Measurements from ENCODE around the gene CLDN19. TPM values are rescaled to one million over a fixed set of nuclear protein-coding genes. Genes with fewer than 3 reads are reported as not detected.

The CLDN19 gene
- total and polyA plus RNA-seq, 12 donors = 0.06 TPM; not detected in 11

DNA sequence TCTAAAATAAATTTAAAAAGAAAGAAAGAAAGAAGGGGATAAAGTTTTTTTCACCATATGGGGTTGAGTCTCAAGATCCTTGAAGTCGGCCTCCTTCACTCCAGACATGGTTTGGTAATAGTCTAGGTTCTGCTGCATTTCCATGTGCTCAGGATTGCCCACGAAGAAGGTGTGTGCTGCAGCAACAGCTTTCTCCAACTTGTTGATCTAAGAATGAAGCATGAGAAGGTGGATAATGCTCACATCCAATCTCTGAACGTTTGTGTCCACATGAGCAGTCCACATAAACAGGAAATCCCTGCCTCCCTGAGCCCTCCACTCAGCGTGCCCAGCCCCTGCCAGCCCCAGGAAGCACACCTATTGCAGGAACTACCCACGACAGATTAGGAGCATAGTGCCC is 22.2 kb upstream of the CLDN19 start:
- peaks cover 2 to 28% (median 20%) of the 10 kb centered on the region in 9 donors for H3K4me1 ChIP-seq
- no peak overlapping the region for H3K27ac ChIP-seq
- H3K4me3 ChIP-seq = no peak overlapping the region
- 65 to 68% methylated on average over 5 of the region's 5 CpGs for WGBS, 2 donors
- H3K9me3 ChIP-seq = no peaks in the 10 kb centered on the region
- TF ChIP-seq, protein P1, sequence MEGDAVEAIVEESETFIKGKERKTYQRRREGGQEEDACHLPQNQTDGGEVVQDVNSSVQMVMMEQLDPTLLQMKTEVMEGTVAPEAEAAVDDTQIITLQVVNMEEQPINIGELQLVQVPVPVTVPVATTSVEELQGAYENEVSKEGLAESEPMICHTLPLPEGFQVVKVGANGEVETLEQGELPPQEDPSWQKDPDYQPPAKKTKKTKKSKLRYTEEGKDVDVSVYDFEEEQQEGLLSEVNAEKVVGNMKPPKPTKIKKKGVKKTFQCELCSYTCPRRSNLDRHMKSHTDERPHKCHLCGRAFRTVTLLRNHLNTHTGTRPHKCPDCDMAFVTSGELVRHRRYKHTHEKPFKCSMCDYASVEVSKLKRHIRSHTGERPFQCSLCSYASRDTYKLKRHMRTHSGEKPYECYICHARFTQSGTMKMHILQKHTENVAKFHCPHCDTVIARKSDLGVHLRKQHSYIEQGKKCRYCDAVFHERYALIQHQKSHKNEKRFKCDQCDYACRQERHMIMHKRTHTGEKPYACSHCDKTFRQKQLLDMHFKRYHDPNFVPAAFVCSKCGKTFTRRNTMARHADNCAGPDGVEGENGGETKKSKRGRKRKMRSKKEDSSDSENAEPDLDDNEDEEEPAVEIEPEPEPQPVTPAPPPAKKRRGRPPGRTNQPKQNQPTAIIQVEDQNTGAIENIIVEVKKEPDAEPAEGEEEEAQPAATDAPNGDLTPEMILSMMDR (IDR thresholded peaks at IDR 0.05) = no peak
- peaks cover 0 to 56% (median 25%) of the 10 kb centered on the region in 9 donors for H3K36me3 ChIP-seq
- no peaks in the 10 kb centered on the region for H3K27me3 ChIP-seq
- DNase-seq (no peak), ATAC-seq (no peak)
- intact Hi-C loops (cut with DNase I) = loop anchor here in 1 of 10 donors (10.0 kb wide), 1 partner anchor 163 kb away; no protein-coding TSS in a partner anchor

DNA sequence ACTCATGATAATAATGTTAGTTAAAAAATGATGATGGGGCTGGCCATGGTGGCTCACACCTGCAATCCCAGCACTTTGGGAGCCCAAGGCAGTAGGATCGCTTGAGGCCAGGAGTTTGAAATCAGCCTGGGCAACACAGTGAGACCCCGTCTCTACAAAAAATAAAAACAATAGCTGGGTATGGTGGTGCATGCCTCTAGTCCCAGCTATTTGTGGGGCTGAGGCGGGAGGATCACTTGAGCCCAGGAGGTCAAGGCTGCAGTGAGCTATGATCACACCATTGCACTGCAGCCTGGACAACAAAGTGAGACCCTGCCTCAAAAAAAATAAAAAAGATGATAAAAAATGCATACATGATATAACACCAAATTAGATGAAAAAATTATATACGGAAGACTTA is 21.5 kb upstream of the CLDN19 start:
- TF ChIP-seq, protein P1 (IDR thresholded peaks at IDR 0.05) = no peak
- H3K27me3 ChIP-seq = no peaks in the 10 kb centered on the region
- no peaks in the 10 kb centered on the region for H3K9me3 ChIP-seq
- no peak for DNase-seq
- WGBS, 2 donors = 94% methylated on average over 4 of the region's 4 CpGs
- peaks cover 0 to 63% (median 25%) of the 10 kb centered on the region in 9 donors for H3K36me3 ChIP-seq
- H3K4me3 ChIP-seq = no peak overlapping the region
- peaks cover 2 to 31% (median 20%) of the 10 kb centered on the region in 9 donors for H3K4me1 ChIP-seq
- H3K27ac ChIP-seq = no peak overlapping the region
- intact Hi-C loops (cut with DNase I) = loop anchor here in 1 of 10 donors (10.0 kb wide), 1 partner anchor 163 kb away; no protein-coding TSS in a partner anchor
- no peak for ATAC-seq

DNA sequence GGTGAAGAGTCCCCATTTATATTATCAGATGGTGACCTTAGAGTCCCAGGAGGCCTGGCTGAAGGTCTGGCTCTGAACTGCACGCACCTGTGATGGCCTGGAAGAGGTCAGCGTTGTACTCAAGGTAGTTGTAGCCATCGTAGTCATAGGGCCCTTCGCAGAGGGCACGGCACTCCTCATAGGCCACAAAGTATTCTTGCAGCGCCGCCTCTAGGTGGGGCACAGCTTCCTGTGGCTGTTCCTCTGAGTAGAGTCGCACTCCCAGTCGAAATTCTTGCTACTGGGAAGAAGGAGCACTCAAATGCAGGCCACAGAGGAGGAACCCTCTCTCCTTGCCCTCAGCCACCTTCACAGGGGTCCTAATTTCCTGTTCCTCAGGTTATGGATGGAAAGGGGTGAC is 19.1 kb upstream of the CLDN19 start:
- Histone ChIP-seq H3K36me3 (peaks cover 0 to 87% (median 49%) of the 10 kb centered on the region in 9 donors), H3K9me3 (no peaks in the 10 kb centered on the region), H3K4me1 (peaks cover 0 to 14% (median 4%) of the 10 kb centered on the region in 9 donors), H3K27me3 (no peaks in the 10 kb centered on the region), H3K27ac (no peak overlapping the region), H3K4me3 (no peak overlapping the region)
- intact Hi-C loops (cut with DNase I) = loop anchor here in 5 of 10 donors (5.0 to 10.0 kb wide), 5 partner anchors 102 to 604 kb away; partner anchors contain the start of genes FOXJ3 (in 1 of the 5), GUCA2B (in 1 of the 5) and PPIH (in 1 of the 5)
- WGBS, 2 donors = 78 to 81% methylated on average over 9 of the region's 9 CpGs
- DNase-seq (no peak), ATAC-seq (no peak)
- TF ChIP-seq, protein P1 (IDR thresholded peaks at IDR 0.05) = no peak

DNA sequence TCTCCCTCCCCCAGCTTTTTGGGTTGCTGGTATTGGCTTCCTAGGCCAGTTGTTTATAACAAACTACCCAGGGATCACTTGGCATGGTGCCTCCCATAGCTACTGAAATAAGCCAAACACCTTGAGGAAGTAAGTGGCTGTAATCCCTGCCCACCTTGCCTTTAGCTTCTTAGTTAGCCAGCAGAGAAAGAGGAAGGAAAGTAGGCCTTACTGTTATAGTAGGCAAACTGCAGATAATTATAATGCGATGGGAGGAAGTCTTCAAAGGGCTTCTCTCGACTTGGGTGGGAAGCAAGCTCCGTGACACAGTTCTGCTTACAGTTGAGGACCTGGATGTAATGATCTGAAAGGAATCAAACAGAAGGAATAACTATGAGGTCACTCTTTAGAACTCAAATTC is 18.6 kb upstream of the CLDN19 start:
- ATAC-seq (no peak), DNase-seq (no peak)
- WGBS, 2 donors = 74 to 77% methylated on average over 3 of the region's 3 CpGs
- no peak overlapping the region for H3K4me3 ChIP-seq
- no peak overlapping the region for H3K27ac ChIP-seq
- H3K9me3 ChIP-seq = no peaks in the 10 kb centered on the region
- peaks cover 0 to 92% (median 53%) of the 10 kb centered on the region in 9 donors for H3K36me3 ChIP-seq
- TF ChIP-seq, protein P1 (IDR thresholded peaks at IDR 0.05) = no peak
- intact Hi-C loops (cut with DNase I) = loop anchor here in 5 of 10 donors (5.0 to 10.0 kb wide), 5 partner anchors 101 to 604 kb away; partner anchors contain the start of genes FOXJ3 (in 1 of the 5), GUCA2B (in 1 of the 5) and PPIH (in 1 of the 5)
- H3K4me1 ChIP-seq = peaks cover 0 to 12% (median 0%) of the 10 kb centered on the region in 9 donors
- no peaks in the 10 kb centered on the region for H3K27me3 ChIP-seq
